ENCODE measurements around the gene FRK.

DNA sequence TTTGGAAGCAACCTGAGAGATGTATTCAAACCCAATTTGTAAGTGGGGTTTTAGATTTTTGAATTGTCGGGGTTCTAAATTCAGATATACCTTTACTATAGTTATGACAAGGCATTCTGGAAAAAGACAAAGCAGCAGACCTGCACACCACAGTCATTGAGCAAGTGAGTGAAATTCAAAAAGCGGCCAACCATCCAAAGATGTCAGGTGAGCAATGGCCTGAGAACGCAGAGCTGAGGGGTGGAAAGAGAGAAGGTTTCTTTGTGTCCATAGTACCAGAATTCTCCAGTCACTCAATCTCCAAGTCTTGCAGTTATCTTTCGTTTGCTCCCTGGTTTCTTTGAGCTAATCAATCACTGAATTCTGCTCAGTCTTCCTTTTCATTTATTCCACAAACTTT, 1.8 kb upstream of the FRK start:
- TF ChIP-seq, protein P1, sequence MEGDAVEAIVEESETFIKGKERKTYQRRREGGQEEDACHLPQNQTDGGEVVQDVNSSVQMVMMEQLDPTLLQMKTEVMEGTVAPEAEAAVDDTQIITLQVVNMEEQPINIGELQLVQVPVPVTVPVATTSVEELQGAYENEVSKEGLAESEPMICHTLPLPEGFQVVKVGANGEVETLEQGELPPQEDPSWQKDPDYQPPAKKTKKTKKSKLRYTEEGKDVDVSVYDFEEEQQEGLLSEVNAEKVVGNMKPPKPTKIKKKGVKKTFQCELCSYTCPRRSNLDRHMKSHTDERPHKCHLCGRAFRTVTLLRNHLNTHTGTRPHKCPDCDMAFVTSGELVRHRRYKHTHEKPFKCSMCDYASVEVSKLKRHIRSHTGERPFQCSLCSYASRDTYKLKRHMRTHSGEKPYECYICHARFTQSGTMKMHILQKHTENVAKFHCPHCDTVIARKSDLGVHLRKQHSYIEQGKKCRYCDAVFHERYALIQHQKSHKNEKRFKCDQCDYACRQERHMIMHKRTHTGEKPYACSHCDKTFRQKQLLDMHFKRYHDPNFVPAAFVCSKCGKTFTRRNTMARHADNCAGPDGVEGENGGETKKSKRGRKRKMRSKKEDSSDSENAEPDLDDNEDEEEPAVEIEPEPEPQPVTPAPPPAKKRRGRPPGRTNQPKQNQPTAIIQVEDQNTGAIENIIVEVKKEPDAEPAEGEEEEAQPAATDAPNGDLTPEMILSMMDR (IDR thresholded peaks at IDR 0.05) = no peak
- TF ChIP-seq POLR2A (IDR thresholded peaks at IDR 0.05) = no peak
